ENCODE data around the gene FBXW5. TPM values are rescaled to one million over a fixed set of nuclear protein-coding genes. Genes with fewer than 3 reads are reported as not detected.

The FBXW5 gene
- polyA plus RNA-seq, 1 donor = 45.6 TPM

DNA sequence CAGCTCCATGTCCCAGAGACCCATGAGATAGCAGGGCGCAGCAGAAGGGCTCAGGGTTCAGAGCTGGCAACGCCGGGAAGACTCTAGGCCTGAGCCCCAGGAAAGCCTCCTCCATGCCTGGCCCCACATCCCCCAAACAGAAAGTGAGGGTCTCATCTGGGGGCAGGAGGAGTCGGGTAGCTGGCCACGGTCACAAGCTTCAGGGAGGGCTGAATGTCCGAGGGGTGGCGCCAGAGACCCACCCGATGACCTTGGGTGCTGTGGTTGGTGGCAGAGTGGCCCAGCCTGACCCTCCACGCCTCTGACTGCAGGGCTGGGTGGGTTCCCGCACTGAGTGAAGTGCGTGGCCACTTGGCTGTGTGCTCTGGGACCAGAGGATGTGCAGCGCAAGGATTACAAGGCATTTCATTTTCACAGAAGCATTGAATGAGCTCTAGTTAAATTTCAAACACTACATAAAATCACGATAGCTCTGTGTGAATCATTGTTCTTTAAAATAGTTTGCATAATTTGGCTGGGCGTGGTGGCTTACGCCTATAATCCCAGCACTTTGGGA is 3.5 kb upstream of the FBXW5 start:
- no peak for DNase-seq

DNA sequence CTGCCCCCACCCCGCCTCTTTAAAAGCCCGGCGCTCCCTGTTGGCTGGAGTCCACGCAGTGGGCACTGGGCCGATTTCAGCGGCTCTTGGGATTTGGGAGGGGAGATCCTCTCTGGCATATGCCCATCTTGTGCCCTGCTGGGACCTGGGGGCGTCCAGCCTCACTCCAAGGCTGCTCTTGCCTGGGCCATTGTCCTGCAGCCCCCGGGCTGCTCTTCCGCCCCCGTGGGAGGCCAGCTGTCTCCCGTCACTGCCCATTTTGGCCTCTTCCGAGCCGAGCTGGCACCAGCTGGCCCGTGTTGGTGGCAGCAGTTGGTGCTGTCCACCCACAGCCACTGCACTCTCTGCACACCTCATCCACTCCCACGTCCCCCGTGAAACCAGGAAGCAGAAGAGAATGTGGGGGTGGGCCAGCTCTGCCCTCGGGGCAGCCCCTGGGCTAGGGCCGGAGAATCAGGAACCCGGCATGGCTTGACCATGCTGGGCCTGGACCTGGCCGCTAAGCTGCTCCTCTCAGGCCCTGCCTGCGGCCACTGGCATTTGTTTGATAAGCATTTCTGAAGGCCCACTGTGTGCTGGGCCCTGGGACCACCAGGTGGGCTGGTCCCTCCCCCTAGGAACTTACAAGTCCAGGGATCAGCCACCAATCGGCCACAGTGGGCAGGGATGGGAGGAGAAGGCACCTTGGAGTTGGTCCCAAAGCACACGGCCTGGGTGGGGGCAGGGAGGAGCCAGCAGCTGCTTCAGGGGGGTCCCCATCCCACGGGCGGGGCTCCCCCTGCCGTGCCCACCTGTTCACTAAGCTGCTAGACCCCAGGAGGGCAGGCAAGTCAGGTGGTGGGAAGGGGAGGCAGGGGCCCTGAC is 2.7 kb upstream of the FBXW5 start:
- no peak for DNase-seq

DNA sequence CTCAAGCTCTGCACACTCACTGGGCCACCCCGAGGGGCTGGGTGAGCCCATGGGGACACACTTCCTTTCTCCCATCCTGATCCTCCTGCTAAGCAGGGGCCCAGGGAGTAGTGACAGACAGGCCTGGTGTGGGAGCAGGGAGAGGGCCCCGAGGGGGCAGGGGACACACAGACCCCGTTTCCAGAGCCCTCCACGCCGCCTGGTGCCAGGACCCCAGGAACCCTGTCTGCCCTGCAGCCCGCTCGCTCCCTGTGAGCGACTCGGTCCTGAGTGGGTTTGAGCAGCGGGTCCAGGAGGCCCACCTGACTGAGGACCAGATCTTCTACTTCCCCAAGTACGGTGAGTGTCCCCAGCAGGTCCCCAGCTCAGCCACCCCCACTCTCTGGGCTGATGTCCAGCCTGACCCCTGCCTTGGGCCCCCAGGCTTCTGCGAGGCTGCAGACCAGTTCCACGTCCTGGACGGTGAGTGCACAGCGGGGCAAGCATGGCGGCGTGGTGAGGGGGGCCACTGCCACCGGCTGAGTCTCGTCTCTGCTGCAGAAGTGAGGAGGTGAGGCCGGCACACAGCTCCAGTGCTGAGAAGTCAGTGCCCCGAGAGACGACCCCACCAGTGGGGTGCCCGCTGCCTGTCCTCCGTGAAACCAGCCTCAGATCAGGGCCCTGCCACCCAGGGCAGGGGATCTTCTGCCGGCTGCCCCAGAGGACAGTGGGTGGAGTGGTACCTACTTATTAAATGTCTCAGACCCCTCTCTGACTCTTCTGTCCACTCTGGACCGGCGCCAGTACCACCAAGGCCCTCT is 1.9 kb upstream of the FBXW5 start:
- no peak for DNase-seq

DNA sequence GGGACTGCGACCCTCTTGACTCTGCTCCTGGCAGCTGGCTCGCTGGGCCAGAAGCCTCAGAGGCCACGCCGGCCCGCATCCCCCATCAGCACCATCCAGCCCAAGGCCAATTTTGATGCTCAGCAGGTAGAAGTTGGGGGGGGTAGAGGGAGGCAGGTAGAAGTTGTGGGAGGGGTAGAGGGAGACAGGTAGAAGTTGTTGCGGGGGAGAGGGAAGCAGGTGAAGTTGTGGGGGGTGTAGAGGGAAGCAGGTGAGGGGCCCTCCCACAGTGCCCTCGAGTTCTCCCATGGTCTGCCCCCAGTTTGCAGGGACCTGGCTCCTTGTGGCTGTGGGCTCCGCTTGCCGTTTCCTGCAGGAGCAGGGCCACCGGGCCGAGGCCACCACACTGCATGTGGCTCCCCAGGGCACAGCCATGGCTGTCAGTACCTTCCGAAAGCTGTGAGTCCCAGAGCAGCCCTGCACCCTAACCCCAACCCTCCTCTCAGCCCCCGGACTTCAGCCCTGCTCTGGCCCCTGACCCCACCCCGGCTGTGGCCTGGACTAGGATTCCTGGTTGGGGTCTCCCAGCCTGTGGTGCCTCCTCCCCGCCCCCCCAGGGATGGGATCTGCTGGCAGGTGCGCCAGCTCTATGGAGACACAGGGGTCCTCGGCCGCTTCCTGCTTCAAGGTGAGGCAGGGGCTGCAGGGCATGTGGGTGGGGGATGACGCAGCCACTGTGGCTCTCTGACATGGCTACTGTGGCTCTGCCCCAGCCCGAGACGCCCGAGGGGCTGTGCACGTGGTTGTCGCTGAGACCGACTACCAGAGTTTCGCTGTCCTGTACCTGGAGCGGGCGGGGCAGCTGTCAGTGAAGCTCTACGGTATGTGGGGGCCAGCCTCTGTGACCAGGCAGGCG is 1.0 kb upstream of the FBXW5 start:
- DNase-seq = no peak

DNA sequence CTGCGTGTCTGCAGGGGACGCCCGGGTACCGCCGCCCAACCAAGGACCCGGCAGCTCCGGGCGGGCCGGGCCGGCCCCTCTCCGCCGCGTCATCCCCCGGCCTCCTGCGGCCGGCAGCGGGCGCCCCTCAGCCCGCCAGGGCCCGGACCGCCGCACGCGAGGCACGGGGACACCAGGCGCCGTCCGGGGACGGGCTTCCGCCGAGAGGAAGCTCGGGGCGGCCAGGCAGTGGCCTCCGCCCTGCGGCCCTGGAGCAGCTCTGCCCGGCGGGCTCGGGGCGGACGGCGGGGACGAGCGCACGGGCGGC is 373 bp downstream of the FBXW5 start:
- DNase-seq = no peak

DNA sequence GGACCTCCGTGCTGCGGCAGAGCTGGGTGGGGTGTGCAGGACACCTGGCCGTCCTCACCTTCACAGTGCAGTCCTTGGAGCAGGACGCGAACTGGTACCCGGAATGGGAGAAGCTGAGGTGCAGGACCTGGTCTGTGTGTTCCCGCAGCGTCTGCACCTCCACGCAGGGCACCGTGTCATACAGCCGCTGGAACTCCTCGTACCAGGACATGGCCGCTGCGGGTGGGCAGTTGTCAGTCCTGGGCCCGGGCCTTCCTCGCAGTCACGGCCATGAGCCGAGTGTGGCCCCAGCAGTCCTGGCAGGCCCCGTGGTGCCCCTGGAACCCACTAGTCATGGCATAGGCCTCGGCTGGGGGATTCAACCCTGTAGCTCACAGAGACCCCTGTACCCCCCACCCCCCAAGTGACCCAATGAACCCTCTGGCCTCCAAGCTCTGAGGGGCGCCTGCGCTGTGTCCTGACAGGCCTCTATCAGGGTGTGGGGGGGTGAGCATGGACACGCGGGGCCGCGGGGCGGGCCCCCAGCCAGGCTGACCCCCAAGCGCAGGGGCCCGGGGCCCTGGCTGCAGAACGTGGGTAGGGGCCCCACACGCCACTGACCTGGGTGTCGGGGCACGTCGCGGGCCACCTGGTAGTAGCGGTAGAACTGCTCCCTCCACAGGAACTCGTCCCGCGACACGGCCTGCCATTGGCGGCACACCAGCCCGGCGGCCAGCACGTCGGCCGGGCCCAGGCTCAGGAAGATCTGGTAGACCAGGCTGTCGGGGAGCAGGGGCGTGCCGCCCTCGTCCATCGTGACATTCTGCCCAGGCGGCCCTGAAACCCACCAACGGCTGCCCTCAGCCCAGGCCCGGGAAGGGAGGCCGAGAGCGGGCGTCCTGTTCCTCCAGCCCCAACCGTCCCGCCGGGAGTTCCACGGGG is 987 bp downstream of the FBXW5 start:
- no peak for DNase-seq

DNA sequence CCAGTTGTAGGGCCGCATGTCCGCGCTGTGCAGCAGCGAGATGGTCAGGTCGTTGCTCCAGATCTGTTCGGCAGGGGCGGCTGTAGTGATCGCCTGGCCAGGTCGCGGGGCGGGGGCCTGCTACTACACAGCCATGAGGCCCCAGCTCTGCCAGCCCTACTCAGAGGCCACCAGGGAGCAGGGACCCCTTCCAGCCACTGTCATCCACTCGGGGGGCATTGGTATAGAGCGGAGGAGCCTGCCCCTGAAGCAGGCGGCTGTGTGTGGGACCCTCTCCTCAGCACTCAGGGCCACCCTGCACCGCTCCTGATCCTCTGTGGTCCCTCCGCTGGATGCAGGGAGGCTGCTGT is 1.7 kb downstream of the FBXW5 start:
- DNase-seq = no peak

DNA sequence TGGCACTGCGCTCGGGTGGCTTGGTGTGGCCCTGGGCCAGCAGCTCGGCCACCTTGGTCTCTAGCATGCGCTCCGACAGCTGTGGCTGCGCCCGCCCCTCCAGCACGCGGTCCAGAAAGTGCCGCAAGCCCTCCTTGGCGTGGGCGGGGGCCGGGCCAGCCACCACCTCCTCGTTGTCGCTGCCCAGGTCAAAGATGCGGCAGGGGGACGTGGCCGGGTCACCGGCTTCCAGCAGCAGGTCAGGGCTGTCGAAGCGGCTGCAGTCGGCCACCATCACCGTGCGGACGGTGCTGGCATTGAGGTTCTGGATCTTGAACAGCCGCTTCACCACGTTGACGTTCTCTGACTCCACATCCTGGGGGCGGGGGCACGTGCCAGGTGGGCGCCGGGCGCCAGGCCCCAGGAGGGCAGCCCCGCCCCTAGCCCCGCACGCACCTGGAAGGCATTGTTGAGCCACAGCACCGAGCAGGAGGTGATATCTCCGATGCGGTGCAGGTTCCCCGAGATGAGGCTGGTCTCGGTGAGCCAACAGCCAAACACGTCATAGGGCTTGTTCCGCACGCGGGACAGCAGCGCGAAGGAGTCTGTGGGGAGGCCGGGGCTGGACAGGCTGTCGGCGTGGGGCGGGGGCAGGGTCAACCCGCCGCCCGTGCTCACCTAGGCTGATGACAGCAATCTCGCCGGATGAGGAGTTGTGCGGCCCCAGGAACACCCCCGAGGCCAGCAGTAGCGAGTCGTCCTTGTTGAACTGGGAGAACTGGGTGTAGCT is 2.2 kb downstream of the FBXW5 start:
- no peak for DNase-seq

DNA sequence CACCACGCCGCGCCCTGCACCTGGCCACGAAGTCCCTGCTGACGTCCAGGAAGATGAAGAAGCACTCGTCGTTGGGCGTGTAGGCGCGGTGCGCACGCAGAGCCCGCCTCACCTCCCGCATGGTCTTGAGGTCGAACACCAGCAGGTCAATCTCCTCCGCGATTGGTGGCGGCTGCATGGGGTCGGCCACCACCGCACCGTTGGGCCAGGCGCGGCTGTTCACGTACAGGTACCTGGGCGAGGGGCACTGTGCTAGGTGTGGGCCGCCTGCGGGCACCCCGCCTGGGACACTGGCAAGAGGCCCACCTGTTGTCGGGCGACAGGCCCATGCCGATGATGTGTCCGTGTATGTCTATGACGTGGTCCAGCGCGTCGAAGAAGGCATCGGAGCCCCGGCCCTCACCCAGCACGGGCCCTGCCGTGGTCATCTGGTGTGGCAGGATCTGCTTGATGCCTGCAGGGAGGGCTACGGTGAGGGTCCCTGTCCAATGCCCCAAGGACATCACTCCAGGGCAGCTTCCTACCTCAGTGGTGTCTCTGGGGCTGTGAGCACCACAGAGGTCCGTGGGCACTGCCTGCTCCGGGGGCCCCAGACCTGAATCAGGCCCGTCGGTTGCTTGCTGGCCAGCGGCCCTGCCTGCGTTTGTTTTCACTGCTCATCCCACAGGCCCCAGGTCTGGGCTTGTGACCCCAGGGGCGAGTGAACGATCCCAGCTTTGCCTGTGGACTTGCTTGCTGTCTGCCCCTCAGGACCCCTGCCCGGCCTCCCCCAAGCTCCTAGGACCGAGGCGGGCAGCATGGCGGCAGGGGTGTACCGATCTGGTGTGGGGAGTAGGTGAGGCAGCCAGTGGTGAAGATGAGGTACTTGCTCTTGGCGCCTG is 3.1 kb downstream of the FBXW5 start:
- DNase-seq = no peak

DNA sequence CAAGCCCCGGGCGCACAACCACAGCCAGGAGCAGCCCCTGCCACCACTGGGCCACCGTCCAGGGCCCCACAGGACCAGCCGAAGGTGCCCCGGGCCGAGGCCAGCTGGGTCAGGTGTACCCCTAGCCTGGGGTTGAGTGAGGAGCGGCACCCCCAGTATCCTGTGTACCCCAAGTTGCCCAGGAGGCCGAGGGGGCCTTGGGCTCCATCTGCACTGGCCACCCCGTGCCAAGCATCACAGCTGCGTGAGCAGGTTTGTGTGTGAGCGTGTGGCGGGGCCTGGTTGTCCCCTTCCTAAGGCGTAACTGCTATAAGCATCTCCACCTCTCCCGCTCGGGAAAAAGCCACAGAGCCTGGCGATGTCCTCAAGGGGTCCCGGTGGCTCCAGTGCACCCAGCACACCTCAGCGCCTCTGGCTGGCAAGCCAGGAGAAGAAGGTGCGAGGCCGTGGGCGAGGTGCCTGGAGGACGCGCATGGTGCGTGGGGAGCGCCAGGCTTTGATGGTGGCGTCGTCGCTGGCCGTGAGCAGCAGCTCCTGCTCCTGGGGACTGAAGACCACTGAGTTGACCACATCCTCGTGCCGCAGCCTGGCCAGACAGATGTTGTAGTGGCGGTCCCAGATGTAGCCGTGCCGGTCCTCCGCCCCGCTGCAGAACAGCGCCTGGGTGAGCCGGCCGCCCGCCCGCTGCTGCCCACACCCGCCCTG is 3.9 kb downstream of the FBXW5 start:
- DNase-seq = no peak

DNA sequence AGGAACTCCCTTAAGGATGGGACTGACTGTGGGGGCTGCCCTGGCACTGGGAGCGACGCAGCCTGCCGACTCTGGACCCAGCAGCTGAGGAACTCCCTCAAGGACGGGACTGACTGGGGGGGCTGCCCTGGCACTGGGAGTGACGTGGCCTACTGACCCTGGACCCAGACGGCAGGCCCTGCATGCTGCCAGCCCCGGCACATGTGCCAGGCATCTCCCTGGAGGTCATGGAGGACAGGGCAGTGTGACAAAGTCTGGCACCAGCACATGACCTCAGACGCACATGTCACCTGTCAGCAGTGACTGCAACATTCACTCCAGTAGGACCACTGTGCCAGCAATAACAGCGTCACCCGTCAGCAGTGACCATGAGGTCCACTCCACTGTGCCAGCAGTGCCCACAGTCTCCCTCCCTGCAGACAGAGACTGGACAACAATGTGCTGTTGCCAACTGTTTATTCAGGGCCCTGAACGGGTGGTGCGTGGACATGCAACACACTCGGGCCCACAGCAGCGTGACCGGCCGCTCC is 4.5 kb downstream of the FBXW5 start:
- no peak for DNase-seq

DNA sequence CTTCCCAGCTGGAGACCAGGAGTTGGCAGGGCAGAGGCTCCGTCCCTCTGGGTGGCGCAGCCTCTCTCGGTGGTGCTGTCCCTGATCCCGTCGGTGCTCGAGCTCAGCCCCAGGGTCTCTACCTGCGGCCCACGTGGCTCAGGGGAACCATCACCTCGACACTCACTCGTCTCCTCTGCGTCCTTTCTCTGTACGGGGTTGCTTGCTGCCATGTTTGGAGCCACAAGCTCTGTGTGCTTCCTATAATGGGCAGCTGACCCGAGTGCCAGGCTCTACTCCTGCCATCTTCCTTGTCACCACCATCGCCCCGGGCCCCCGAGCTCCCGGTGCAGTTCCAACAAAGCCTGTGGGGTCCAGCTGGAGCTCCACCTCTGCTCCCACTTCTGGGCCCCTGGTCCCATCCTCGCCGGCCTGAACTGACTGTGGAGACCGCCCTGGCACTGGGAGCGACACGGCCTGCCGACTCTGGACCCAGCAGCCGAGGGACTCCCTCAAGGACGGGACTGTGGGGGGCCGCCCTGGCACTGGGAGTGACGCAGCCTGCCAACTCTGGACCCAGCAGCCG is 5.0 kb downstream of the FBXW5 start:
- no peak for DNase-seq

DNA sequence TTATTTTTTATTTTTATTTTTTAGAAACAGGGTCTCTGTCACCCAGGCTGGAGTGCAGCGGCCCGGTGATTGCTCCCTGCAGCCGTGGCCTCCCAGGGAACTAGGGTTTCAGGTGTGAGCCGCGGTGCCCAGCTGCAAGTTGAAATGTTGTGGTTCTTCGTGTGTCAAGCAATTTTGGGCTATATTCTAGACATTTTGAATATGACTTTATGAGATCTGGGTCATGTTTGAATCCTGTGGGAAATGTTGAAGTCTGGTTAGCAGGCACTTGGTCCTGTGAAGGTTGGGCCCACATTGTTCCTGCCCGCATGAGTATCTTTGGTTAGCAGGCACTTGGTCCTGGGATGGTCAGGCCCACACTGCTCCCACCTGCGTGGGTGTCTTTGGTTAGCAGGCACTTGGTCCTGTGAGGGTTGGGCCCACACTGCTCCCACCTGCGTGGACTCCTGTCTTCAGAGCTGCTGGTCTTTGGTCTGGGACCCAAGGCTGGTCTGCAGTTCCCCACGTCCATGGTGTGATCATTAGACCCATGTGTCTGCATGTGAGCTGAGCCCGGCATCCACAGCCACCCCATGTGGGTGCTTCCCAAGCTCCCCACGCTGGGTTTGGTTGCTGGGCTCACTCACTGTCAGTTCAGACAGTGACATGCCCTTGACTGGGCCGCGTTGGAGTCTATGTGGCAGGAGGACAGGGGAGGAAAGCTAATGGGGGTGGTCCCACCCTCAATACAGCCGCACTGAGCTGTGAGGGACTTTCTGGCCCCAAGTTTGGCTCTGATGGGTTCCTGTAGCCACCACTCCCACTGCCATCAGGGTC is 7.1 kb downstream of the FBXW5 start:
- no peak for DNase-seq

DNA sequence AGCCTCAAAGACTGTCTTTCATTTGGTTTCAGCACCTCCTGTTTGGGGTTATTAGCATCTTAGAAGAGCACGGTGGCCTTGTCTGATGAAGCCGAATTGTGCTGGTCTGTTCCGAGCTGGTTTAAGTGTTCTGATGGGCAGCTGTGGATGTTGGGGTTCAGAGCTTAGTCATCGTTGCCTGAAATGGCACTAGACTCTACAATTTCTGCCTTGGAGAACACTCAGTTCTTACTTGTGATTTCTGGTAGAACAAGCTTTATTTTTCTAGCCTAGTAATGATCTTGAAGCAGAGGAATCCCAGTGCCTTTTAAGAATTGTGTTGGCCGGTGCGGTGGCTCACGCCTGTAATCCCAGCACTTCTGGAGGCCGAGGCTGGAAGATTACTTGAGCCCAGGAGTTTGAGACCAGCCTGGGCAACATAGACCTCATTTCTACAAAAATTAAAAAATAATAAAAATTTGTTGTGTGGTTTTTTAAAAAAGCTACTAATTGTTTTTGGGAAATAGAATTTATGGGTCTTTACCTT is 7.8 kb downstream of the FBXW5 start:
- no peak for DNase-seq

DNA sequence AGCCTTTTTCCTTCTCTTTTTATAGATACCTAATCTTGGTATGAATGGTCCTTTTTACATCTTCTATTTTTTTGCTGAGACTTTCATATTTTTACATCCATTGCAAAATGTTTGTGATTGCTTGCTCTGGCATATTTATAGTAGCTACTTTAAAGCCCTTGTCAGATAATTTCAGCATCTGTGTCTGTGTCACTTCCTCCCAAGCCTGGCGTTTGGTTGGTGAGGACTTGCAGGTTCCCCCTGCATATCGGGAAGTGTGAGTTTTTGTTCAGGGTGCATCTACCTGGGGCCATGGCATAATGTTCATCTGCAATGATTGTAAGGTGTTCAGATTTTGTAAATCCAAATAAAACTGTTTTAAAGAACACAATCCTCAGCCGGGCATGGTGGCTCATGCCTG is 8.9 kb downstream of the FBXW5 start:
- no peak for DNase-seq

DNA sequence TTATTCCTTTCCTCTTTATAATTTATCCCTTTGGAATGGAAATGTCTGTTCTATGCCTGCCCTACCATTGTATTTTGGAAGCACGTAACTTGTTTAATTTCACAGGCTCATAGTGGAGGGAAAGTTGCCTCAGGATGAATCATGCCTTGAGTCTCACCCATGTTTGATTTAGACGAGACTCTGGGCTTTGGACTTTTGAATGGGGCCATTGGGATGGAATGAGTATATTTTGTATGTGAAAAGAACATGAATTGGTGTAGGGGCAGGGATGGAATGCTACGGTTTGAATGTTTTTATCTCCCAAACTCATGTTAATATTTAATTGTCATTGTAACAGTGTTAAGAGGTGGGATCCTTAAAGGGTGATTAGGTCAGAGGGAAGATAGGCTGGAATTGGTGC is 10.3 kb downstream of the FBXW5 start:
- DNase-seq = no peak

DNA sequence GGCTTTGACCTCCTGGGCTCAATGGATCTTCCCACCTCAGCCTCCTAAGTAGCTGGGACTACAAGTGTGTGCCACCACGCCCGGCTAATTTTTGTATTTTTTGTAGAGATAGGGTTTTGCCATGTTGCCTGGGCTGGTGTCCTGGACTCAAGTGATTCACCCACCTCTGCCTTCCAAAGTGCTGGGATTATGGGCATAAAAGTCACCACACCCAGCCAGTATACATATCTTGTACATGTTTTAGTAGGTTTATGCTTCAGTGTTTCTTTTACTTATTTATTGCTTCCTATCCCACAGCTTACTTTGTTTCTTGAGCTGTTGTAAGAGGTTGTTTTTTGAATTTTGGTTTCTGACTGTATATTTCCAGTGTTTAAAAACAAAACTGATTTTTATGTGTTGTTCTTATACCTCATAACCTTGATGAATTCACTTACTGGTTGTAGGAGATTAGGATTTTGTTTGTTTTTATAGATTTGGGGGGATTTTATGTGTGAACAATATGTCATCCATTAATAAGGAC is 12.9 kb downstream of the FBXW5 start:
- DNase-seq = no peak
